ENCODE measurements around the gene ADARB1.

ADARB1 gene

GRCh38 chr21:45120975-45121374 is 46.6 kb downstream of the ADARB1 start:
- Histone ChIP-seq H3K27ac (no peak overlapping the region), H2AFZ (no peak overlapping the region), H3K9ac (no peak overlapping the region), H3K79me2 (no peaks in the 10 kb centered on the region), H3K4me3 (ENCODE audit: low read depth, low read length) (no peak overlapping the region), H3K27me3 (ENCODE audit: control insufficient read depth, insufficient read depth, low read length) (no peaks in the 10 kb centered on the region), H3K4me2 (ENCODE audit: low read length) (no peak overlapping the region), H3K9me3 (ENCODE audit: control insufficient read depth, low read length) (no peaks in the 10 kb centered on the region), H3K4me1 (no peaks in the 10 kb centered on the region), H3K36me3 (ENCODE audit: control insufficient read depth, insufficient read depth, low read length) (no peaks in the 10 kb centered on the region)
- TF ChIP-seq CTCF (IDR thresholded peaks at IDR 0.05) = no peak

GRCh38 chr21:45122030-45122429 is 47.6 kb downstream of the ADARB1 start:
- Histone ChIP-seq H3K27me3 (ENCODE audit: control insufficient read depth, insufficient read depth, low read length) (no peaks in the 10 kb centered on the region), H3K27ac (no peak overlapping the region), H3K4me1 (no peaks in the 10 kb centered on the region), H3K4me3 (ENCODE audit: low read depth, low read length) (no peak overlapping the region), H2AFZ (no peak overlapping the region), H3K9ac (no peak overlapping the region), H3K4me2 (ENCODE audit: low read length) (no peak overlapping the region), H3K9me3 (ENCODE audit: control insufficient read depth, low read length) (no peaks in the 10 kb centered on the region), H3K79me2 (no peaks in the 10 kb centered on the region), H3K36me3 (ENCODE audit: control insufficient read depth, insufficient read depth, low read length) (no peaks in the 10 kb centered on the region)
- TF ChIP-seq CTCF (IDR thresholded peaks at IDR 0.05) = no peak

- H3K27me3 ChIP-seq (ENCODE audit: control insufficient read depth, insufficient read depth, low read length) = no peaks in the 10 kb centered on the region
- H2AFZ ChIP-seq = no peak overlapping the region
- H3K4me3 ChIP-seq (ENCODE audit: low read depth, low read length) = no peak overlapping the region
- no peak overlapping the region for H3K27ac ChIP-seq
- H3K36me3 ChIP-seq (ENCODE audit: control insufficient read depth, insufficient read depth, low read length) = no peaks in the 10 kb centered on the region
- H3K4me2 ChIP-seq (ENCODE audit: low read length) = no peak overlapping the region
- no peaks in the 10 kb centered on the region for H3K9me3 ChIP-seq (ENCODE audit: control insufficient read depth, low read length)
- H3K4me1 ChIP-seq = no peaks in the 10 kb centered on the region
- TF ChIP-seq CTCF (IDR thresholded peaks at IDR 0.05) = no peak
- H3K9ac ChIP-seq = no peak overlapping the region
- no peaks in the 10 kb centered on the region for H3K79me2 ChIP-seq
Measured at GRCh38 chr21:45122432-45123132, 48.2 kb downstream of the ADARB1 start.

GRCh38 chr21:45123440-45123839 is 49.1 kb downstream of the ADARB1 start:
- Histone ChIP-seq H3K36me3 (ENCODE audit: control insufficient read depth, insufficient read depth, low read length) (no peaks in the 10 kb centered on the region), H3K9me3 (ENCODE audit: control insufficient read depth, low read length) (no peaks in the 10 kb centered on the region), H3K79me2 (no peaks in the 10 kb centered on the region), H3K27ac (no peak overlapping the region), H3K4me3 (ENCODE audit: low read depth, low read length) (no peak overlapping the region), H2AFZ (no peak overlapping the region), H3K4me1 (no peaks in the 10 kb centered on the region), H3K4me2 (ENCODE audit: low read length) (no peak overlapping the region), H3K9ac (no peak overlapping the region), H3K27me3 (ENCODE audit: control insufficient read depth, insufficient read depth, low read length) (no peaks in the 10 kb centered on the region)
- TF ChIP-seq CTCF (IDR thresholded peaks at IDR 0.05) = no peak

- H3K9ac ChIP-seq = no peak overlapping the region
- no peaks in the 10 kb centered on the region for H3K36me3 ChIP-seq (ENCODE audit: control insufficient read depth, insufficient read depth, low read length)
- H3K4me1 ChIP-seq = no peaks in the 10 kb centered on the region
- no peak overlapping the region for H2AFZ ChIP-seq
- TF ChIP-seq CTCF (IDR thresholded peaks at IDR 0.05) = no peak
- no peaks in the 10 kb centered on the region for H3K27me3 ChIP-seq (ENCODE audit: control insufficient read depth, insufficient read depth, low read length)
- H3K4me2 ChIP-seq (ENCODE audit: low read length) = no peak overlapping the region
- H3K79me2 ChIP-seq = no peaks in the 10 kb centered on the region
- H3K9me3 ChIP-seq (ENCODE audit: control insufficient read depth, low read length) = no peaks in the 10 kb centered on the region
- H3K27ac ChIP-seq = no peak overlapping the region
- H3K4me3 ChIP-seq (ENCODE audit: low read depth, low read length) = no peak overlapping the region
Measured at GRCh38 chr21:45124596-45124995, 50.2 kb downstream of the ADARB1 start.
